GDM1 (cell line): ENCODE data around the gene TTC17.
"Not testable (repeated sequence)": the region's sequence is repeated elsewhere in the genome, so short reads cannot be mapped to it uniquely, and the experiment has no call there.

Experiments
- DNase-seq: peaks from one replicate; lab custom pipeline; 2025; lab: John Stamatoyannopoulos, UW

The TTC17 gene

DNA sequence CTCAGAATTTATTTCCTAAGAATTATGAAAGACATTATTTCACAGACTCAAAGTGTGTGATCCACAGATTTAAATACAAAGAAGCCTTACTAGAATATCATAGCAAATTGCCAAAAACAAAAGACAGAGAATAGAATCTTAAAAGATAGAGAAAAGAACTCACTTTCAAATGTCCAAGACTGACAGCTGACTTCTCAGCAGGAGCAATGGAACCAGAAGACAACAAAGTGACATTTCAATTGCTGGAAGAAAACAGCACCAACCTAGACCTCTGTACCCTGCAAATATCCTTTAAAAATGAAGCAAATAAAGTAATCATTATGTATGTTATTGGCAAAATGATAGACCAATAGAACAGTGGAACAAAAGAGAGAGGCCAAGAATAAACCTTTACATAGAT is 109.2 kb downstream of the TTC17 start:
- no peak for DNase-seq

DNA sequence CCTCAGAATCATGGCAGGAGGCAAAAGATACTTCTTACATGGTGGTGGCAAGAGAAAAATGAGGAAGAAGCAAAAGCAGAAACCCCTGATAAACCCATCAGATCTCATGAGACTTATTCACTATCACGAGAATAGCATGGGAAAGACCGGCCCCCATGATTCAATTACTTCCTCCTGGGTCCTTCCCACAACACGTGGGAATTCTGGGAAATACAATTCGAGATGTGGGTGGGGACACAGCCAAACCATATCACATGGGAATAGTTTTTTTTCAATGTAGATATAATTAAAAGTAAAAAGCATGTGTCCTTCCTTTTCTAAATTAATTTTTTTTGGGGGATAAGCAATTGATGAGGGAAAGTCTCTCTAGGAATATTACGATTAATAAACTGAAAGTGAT is 118.8 kb downstream of the TTC17 start:
- DNase-seq: not testable (repeated sequence)

DNA sequence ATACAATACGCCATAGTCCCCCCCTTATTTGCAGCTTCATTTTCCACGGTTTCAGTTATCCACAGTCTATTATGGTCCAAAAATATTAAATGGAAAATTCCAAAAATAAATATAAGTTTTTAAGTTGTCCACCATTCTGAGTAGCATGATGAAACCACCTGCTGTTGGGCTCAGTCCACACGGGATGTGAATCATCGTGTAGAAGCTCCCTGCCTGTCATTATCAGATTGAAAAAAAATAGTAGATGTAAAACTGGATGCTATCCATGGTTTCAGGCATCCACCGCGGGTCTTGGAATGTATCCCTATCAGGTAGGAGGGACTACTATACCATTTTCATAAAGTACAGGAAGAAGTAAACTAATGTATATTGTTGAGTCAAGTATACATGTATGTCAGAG is 127.4 kb downstream of the TTC17 start:
- no peak for DNase-seq

DNA sequence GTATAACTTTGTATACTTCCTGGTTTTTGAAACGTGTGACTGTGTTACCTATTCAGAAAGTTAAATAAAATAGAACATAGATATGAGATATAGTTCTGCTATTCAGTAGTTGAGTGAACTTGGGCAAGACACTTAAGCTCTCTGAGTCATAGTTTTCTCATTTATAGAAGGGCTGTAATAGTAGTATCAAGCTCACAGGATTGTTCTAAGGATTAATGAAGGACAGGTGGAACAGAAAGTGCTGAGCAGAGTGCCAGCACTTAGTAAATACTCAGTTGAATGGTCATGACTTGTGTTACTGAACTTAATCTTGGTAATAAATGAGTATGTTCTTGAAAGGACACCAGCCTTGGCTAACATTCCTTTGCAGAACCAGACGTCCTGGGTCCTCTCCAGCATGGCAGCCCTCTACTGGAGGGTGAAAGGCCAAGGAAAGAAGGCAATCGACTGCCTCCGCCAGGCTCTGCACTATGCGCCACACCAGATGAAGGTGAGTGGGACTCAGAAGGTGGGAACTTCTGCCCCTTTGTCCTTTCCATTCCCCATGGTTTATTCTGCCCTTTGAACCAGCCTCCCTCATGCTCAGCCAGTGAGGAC is 131.2 kb downstream of the TTC17 start:
- DNase-seq: no peak

DNA sequence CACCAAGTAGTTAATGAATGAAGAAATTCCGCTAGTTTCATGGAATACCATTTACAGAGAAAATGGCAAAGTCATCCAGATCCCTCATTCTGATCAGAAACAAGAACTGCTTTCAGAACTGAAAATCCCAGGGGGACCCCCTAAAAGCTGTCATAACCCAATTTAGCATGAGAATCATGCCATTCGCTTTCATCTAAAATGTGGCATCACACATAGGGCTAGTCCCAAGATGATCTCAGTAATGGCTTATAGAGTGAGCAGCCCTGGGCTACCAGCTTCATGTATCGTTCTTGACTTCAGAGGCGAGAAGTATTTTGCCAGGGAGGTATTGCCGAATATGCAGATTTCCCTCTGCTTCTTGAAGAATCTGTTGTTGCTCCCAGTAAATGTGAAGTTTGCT is 134.0 kb downstream of the TTC17 start:
- no peak for DNase-seq

DNA sequence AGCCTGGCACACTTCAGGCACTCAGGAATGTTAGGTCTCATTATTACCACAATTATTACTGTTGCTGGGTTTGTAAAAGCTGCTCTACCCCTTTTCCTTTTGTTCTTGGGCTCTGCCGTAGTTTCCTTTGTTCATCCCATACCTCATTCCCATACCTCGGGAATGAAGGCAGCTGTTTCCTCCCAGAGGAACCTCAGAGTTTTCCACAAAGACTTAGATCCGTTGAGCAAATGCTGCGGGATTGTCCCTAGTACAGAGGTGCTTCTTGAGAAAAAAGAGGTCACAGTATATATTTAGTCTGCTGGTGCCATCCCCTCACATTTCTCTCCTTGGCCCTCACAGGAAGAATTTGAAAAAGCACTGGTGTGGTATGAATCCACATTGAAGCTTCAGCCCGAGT is 134.7 kb downstream of the TTC17 start:
- no peak for DNase-seq

DNA sequence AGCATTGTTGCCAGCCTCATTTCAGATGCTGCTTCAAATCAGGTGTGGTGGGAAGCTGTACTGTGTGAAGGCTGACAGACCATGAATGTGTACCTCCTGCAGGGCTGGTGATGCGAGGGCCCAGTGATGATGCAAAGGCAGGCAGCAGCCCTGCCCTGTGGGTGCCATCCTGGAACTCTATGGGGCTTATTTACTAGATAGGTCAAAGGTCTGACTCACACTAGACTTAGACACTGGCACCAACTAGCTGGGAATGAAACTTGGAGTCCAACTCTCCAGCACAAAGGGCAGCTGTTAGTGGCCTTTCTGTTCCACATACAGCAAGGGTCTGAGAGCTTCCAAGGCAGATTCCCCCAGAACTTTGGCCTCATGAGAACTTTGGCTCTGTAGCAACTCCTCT is 138.4 kb downstream of the TTC17 start:
- DNase-seq: no peak

DNA sequence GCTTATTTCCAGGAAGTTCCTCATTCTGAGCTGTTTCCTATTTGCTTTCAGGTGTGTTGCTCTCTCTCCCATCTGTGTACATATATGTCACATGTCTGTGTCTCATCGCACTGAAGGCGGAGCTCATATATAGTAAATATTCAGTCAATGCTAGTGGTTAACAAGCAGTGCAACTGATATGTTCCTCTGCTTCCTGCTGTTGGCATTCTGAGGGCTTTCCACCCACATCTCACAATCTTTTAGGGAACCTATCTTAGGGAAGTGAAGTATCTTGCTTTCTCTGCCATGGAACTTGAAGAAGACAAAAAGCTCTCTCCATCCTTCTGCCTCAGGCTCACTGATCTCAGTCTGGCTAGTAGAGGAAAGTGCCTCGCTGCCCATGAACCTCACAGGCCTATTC is 139.8 kb downstream of the TTC17 start:
- DNase-seq: no peak

DNA sequence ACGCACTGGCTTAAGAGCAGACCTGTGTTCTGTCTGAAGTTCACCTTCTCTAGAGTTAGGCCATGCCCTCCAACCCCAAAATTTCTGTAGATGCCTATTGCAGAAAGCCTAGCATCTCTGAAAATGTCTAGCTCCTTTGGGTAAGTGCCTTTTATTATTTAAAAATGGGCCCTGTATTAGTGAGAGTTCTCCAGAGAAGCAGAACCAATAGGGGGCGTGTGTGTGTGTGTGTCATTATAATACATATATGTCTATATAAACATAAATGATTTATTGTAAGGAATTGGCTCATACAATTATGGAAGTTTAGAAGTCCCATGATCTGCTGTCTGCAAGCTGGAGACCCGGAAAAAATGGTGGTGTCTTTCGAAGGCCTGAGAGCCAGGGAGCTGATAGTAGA is 144.7 kb downstream of the TTC17 start:
- no peak for DNase-seq

DNA sequence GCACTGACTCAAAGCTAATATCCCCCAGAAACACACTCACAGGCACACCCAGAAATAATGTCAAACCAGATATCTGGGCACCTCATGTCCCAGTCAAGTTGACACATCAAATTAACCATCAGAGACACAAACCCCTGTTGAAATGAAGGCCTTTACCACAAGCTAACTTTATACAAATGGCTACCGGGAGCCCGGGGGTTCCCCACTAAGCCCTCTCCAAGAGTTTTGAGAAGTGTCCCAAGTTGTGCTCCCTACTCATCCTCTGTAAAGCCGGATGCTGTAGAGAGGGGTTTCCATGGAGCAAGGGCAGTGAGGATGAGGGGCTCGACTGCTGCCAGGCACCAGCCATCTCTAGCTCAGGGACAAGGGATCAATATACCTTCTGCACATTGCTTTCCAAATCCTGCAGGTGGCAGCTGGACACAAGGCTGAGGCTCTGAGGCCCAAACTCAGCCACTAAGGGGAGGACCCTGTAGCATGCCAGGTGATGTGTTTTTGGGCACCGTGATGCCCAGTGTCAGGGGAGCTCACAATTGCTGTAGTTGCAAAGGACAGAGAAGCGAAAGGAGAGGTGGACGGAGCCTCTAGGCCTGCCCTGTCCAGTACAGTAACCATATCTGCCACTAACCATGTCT is 145.7 kb downstream of the TTC17 start:
- DNase-seq: no peak

DNA sequence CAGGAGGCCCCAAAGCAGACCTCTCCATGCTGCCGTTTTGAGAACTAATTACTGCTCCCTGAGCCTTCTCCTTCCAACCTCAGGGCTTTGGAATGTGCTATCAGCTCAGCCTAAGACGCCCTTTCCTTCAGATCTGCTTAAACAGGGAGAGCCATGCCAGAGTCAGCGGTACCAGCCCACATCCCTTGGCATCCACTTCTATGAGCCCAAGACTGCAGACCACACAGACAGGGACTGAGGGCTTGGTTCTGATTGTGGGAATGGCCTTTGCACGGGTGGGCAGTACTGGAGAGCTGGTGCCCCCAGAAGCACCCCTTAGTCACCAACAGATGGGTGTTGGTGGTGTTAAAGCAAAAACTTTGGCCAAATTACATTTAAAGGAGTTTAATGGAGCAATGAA is 146.5 kb downstream of the TTC17 start:
- DNase-seq: no peak

DNA sequence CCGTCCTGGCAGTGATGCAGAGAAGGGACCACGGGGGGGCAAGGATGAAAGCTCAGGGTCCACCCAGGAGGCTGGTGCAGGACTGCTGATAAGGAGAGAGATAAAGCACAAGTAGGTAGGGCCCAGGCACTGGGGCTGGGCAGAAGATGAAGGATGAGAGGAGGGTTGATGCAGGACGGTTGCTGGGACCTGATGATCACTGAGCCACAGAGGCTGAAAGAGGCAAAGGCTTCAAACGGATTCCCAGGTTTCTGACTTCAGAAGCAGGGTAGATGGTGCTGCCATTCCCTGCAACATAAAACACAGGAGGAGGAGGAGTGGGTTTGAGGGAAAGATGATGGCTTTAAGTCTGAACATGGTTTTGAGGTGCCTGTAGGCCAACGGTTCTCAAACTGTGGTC is 148.5 kb downstream of the TTC17 start:
- DNase-seq: no peak

DNA sequence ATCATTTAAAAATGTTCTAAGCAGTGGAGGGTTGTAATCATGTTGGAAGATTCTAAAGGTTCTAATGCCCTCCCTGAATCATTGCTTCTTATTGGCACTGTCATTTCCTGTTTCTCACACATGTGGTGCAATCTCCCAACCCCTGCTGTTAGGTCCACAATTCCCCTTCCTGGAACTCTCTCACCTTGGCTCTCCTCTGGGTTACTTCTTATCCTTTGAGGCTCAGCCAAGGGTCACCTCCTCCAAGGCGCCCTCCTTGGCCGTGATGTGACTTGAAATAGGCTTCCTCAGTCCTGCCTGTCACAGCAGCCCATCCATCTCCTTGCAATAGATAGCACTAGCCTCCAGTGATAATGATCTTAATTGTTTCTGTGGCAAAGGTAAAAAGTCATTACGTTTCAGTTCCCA is 149.8 kb downstream of the TTC17 start:
- no peak for DNase-seq

DNA sequence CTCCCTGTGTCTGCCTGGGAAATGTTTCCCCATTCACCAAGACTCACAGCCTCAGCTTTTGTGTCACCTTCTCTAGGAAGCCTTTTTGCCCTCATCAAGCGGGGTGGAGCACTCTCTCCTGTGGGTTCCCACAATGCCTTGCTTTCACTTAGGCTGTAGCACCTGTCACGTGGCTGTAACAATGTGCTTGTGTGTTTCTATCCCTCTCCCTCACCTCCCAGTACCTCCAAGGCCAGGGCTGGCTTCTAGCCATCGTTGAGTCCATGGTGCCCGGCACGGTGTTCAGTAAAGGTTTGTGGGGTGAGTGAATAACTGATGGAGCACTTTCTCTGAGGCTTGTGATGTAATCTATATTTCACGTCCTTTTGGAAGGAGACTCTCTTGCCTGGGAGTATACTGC is 153.2 kb downstream of the TTC17 start:
- DNase-seq: no peak

DNA sequence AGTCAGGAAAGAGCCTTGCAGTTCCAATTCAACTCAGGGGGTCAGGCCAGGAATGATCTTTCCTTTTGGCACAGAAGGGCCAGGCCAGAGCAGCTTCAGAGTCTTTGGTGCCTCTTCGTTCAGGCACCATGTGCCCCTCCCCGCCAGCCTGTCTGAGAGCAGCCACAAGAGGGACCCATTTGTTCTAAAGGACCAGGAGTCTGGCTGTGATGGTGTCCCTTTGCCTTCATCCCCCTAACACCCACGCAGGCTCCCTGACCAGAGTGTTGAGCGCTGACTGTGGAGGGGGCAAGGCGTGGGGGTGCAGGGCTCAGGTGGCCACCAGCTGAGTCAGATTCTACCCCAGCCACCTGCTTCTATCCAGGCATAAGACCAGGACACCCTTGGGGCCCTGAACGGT is 156.4 kb downstream of the TTC17 start:
- DNase-seq: no peak

DNA sequence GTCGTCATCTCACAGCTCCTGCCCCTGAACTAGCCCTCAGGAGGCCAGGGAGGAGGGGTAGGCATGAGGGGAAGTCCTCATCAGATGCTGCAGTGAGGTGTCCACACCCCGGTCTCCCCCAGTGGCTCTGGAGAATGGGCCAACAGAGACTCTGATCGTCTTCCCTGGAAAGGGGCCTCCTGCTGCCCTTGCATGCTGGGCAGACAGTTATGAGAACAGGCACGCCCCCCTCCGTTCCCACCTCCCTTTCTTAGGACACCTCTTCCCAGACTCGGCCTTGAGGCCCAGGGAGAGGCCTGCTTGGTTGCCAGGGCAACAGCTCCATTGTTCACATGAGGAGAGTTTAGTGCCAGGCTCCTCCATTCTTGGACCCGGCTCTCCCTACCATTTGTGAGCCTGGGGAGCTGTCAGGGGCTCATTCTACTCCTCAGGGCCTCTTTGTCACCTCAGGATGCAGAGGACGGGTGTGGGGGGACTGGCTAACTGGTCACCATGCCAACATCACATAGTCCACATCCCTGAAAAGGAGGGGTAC is 157.7 kb downstream of the TTC17 start:
- no peak for DNase-seq

DNA sequence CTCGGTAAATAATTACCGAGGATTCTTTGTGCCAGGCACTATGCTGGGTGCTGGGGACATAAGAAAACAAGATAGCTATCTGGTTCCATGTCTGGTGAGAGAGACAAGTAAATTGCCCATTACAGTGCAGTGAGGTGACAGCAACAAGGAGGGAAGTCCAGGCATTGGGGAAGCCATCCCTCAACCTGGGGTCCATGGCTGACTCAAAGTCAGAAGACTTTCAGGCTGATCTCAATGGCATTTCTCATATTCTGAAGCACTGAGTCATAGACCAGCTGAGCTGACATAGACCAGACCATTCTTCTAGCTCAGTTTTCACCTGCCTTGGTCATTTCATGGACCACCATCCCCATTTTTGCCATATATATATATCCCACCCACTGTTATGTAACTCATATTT is 158.8 kb downstream of the TTC17 start:
- DNase-seq: no peak

DNA sequence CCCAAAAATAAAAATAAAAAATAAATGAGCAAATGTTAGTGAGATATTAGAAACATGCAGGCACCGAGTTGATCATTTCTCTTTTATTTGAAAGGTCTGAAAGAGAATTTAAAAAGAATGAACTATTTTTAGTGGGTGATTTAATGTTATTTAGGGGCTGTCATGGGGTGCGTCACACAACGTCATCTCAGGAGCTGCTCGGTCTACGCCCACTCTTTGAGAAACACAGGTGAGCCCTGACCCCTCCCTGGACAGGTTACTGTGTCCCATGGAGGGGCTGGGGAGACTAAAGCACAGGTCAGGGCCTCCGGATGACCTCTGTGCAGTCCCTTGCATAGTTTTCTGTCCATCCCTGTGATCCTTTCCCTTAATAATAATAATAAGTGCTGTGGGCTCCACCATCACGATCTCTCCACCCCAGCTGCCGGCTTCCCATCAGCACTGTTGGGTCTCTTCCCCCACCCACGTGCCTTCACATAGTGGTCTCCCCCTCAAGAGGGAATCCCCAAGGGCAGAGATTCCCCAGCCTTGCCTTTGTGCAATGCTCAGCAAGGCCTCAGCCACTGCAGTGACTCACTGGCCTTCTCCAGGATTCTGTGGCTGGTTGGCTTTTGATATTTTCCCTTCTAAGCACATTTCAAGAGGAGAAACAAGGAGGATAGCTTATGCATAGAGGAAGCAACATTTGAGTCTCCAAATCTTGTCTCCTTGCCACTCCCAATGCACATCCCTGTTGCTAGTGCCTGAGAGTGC is 159.9 kb downstream of the TTC17 start:
- DNase-seq: no peak

DNA sequence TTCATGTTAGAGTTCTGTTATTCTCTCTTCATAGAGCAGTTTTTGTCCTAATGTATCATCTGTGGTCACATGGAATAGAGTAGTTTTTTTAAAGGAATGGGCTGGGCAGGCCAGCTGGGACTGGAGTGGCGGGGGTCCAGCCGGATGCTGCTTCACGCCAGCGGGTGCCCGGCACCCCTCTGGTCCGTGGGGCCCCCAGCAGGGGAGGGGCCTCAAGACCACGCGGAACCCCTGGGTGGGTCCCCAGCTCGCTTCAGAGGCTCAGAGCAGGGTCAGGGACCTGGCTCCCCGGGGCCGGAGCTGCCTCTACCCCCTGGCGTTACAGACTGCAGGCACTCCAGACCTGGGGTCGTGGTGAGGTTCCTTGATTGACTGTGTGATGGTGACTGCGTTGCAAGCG is 162.8 kb downstream of the TTC17 start:
- DNase-seq: no peak

DNA sequence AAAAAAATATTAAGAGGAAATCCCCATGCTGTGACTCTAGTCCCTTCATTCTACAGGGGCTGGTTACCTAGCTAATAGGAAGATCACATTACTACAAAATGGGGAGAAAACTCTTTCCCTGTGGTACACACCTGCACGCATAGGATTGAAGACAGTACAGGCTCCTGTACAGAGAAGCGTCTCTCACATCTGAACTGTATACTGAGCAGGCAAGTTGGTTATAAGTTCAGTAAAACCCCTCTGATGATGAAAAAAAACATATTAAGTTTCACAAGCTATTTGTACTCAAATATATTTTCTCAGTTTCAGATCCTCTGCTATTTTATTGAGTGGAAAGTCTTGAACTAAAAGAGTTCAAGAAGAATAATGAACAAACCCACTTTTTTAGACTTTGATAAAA is 164.9 kb downstream of the TTC17 start:
- DNase-seq: no peak

DNA sequence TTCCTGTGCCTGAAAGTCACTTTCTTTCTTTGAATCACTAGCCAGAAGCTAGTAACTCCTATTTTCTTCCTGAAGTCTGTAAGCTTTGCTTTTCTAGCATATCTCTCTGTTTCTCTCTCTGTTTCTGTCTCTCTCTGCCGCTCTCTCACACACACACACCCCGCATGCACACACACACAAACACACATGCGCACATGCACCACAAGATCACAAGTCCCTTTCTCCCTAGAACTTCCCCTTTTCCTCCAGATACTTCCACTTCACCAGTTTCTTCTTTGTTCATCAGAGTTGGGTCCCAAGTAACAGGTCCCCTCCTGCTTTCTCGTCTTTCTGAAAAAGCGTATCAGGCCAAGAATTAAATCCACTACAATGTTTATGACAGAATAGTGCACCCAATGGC is 173.3 kb downstream of the TTC17 start:
- no peak for DNase-seq

DNA sequence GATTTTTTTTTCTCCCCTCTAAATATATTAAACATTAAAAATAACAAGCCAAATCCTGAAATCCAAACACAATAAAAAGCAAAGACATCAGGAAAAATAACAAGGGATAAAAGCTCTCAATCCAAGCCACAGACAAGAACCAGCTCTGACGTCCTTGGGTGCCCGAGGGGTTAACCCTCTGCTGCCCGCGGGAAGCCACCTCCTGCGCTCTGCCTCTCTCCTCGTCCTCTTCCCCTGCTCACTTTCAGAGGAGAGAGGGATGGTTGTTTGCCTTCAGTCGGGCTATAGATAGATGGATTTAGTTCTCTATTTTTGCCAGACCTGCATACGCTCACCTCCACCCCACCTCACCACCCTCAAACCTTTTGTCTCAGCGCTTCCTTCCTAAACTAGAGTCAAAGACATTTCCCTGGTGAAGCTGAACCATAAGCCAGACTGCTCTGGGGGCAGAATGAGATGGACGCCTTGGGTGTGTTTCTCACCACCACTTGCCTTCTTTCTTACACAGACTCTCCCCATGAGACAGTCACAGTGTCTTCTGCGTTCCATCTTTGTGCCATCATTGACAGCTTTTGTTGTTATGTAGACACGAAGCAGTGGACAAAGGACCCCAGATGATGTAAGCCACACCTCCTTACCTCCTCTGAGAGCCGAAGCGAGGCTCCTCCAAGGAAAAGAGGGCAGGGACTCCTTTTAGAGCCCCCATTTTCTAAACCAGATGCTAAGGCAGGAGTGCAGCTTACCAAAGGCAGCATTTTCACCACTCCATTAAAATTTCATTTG is 179.3 kb downstream of the TTC17 start:
- no peak for DNase-seq

DNA sequence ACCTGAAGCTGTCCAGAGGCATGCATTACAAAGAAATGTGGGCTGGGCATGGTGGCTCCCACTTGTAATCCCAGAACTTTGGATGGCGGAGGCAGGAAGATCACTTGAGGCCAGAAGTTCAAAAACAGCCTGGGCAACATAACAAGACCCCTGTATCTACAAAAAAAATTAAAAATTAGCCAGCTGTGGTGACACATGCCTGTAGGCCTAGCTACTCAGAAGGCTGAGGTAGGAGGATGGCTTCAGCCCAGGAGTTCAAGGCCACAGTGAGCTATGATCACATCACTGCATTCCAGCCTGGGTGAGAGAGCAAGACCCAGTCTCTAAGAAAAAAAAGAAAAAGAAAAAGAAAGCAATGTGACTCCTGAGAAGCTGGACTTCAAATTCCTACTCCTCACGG is 183.3 kb downstream of the TTC17 start:
- DNase-seq: no peak
